ACC112 (cell line): ENCODE measurements around the gene ZNF91.
"Not testable (repeated sequence)": the region's sequence is repeated elsewhere in the genome, so short reads cannot be mapped to it uniquely, and the experiment has no call there.

Experiments used
- H2AFZ ChIP-seq: fragments of 200-600 bp; sonication (generic); one replicate; pipeline ENCODE4 v1.6.0; 2017; ENCODE audit warnings: antibody characterized with exemption, low read length; ENCODE audit not compliant: unreplicated experiment
- H3K27ac ChIP-seq: fragments of 200-600 bp; sonication (generic); 2 replicates; pipeline ENCODE4 v1.5.1; 2014; ENCODE audit warnings: low read depth, mild to moderate bottlenecking, antibody characterized with exemption, low read length, moderate library complexity
- H3K27me3 ChIP-seq: fragments of 200-600 bp; sonication (generic); 2 replicates; pipeline ENCODE4 v1.6.1; 2014; ENCODE audit warnings: mild to moderate bottlenecking, antibody characterized with exemption, low read length, moderate library complexity, mixed read lengths; ENCODE audit not compliant: insufficient read depth
- H3K36me3 ChIP-seq: fragments of 200-600 bp; sonication (generic); 2 replicates; pipeline ENCODE4 v1.6.1; 2016; ENCODE audit warnings: mild to moderate bottlenecking, antibody characterized with exemption, low read length, moderate library complexity, mixed read lengths; ENCODE audit not compliant: insufficient read depth
- H3K4me1 ChIP-seq: fragments of 200-600 bp; sonication (generic); one replicate; pipeline ENCODE4 v1.6.1; 2016; ENCODE audit warnings: low read length, mixed read lengths; ENCODE audit not compliant: insufficient read depth, unreplicated experiment, control insufficient read depth
- H3K4me3 ChIP-seq: fragments of 200-600 bp; sonication (generic); 2 replicates; pipeline ENCODE4 v1.5.1; 2014; ENCODE audit warnings: mild to moderate bottlenecking, low read depth, low read length
- H3K79me2 ChIP-seq: fragments of 200-600 bp; sonication (generic); one replicate; pipeline ENCODE4 v1.6.0; 2016; ENCODE audit warnings: low read length; ENCODE audit not compliant: control insufficient read depth, unreplicated experiment, insufficient read depth

ZNF91 gene

GRCh38 chr19:23377276-23377675 is 18.0 kb downstream of the ZNF91 start:
- no peaks in the 10 kb centered on the region for H3K27me3 ChIP-seq
- peaks cover 53% of the 10 kb centered on the region for H3K36me3 ChIP-seq
- H3K79me2 ChIP-seq, result peaks cover 49% of the 10 kb centered on the region
- H3K4me3 ChIP-seq, result no peak overlapping the region
- no peak overlapping the region for H2AFZ ChIP-seq
- H3K27ac ChIP-seq, result no peak overlapping the region
- H3K4me1 ChIP-seq, result no peaks in the 10 kb centered on the region

- Histone ChIP-seq H3K4me3 (no peak overlapping the region), H3K27ac (no peak overlapping the region), H3K4me1 (no peaks in the 10 kb centered on the region), H2AFZ (no peak overlapping the region), H3K79me2 (no peaks in the 10 kb centered on the region), H3K27me3 (no peaks in the 10 kb centered on the region), H3K36me3 (peaks cover 64% of the 10 kb centered on the region)
Measured at GRCh38 chr19:23366437-23366836, 28.8 kb downstream of the ZNF91 start.

GRCh38 chr19:23366031-23366430 is 29.2 kb downstream of the ZNF91 start:
- H3K27me3 ChIP-seq, H3K4me1 ChIP-seq, H3K27ac ChIP-seq, H3K79me2 ChIP-seq, H2AFZ ChIP-seq, H3K4me3 ChIP-seq: not testable (repeated sequence)
- peaks cover 62% of the 10 kb centered on the region for H3K36me3 ChIP-seq

- Histone ChIP-seq H3K4me3 (no peak overlapping the region), H3K36me3 (peaks cover 54% of the 10 kb centered on the region), H3K27ac (no peak overlapping the region), H3K4me1 (no peaks in the 10 kb centered on the region), H2AFZ (no peak overlapping the region), H3K27me3 (no peaks in the 10 kb centered on the region), H3K79me2 (no peaks in the 10 kb centered on the region)
Measured at GRCh38 chr19:23365222-23365621, 30.0 kb downstream of the ZNF91 start.

GRCh38 chr19:23361843-23362242 is 33.4 kb downstream of the ZNF91 start:
- H3K4me1 ChIP-seq, H3K27ac ChIP-seq, H3K79me2 ChIP-seq, H3K4me3 ChIP-seq, H2AFZ ChIP-seq, H3K27me3 ChIP-seq: not testable (repeated sequence)
- peaks cover 49% of the 10 kb centered on the region for H3K36me3 ChIP-seq

- Histone ChIP-seq H3K4me3 (no peak overlapping the region), H3K36me3 (peaks cover 23% of the 10 kb centered on the region), H3K79me2 (peaks cover 32% of the 10 kb centered on the region), H2AFZ (no peak overlapping the region), H3K27me3 (no peaks in the 10 kb centered on the region), H3K27ac (no peak overlapping the region), H3K4me1 (no peaks in the 10 kb centered on the region)
Measured at GRCh38 chr19:23351806-23352205, 43.5 kb downstream of the ZNF91 start.

GRCh38 chr19:23346696-23347095 is 48.6 kb downstream of the ZNF91 start:
- Histone ChIP-seq H3K79me2 (peaks cover 15% of the 10 kb centered on the region), H2AFZ (no peak overlapping the region), H3K4me1 (no peaks in the 10 kb centered on the region), H3K4me3 (no peak overlapping the region), H3K36me3 (peaks cover 22% of the 10 kb centered on the region), H3K27me3 (no peaks in the 10 kb centered on the region), H3K27ac (no peak overlapping the region)

- H3K79me2 ChIP-seq, result peaks cover 12% of the 10 kb centered on the region
- no peak overlapping the region for H3K27ac ChIP-seq
- H3K36me3 ChIP-seq, result peaks cover 20% of the 10 kb centered on the region
- H3K4me3 ChIP-seq, result no peak overlapping the region
- no peaks in the 10 kb centered on the region for H3K4me1 ChIP-seq
- no peak overlapping the region for H2AFZ ChIP-seq
- H3K27me3 ChIP-seq, result no peaks in the 10 kb centered on the region
Measured at GRCh38 chr19:23345838-23346237, 49.4 kb downstream of the ZNF91 start.

- Histone ChIP-seq H3K27me3 (no peaks in the 10 kb centered on the region), H3K79me2 (peaks cover 11% of the 10 kb centered on the region), H3K4me3 (no peak overlapping the region), H3K4me1 (no peaks in the 10 kb centered on the region), H2AFZ (no peak overlapping the region), H3K36me3 (peaks cover 15% of the 10 kb centered on the region; the same call in 1 of the 2 replicates), H3K27ac (no peak overlapping the region)
Measured at GRCh38 chr19:23343434-23344010, 51.7 kb downstream of the ZNF91 start.

GRCh38 chr19:23328211-23328610 is 67.1 kb downstream of the ZNF91 start:
- Histone ChIP-seq H3K4me3 (no peak overlapping the region), H3K27me3 (no peaks in the 10 kb centered on the region), H3K79me2 (no peaks in the 10 kb centered on the region), H3K4me1 (no peaks in the 10 kb centered on the region), H2AFZ (no peak overlapping the region), H3K36me3 (no peaks in the 10 kb centered on the region; the same call in 1 of the 2 replicates), H3K27ac (no peak overlapping the region)

GRCh38 chr19:23321953-23322549 is 73.2 kb downstream of the ZNF91 start:
- Histone ChIP-seq H2AFZ (no peak overlapping the region), H3K36me3 (no peaks in the 10 kb centered on the region), H3K27ac (no peak overlapping the region), H3K4me1 (no peaks in the 10 kb centered on the region), H3K4me3 (no peak overlapping the region), H3K79me2 (no peaks in the 10 kb centered on the region), H3K27me3 (no peaks in the 10 kb centered on the region)
